GM23248 (cell line): ENCODE results near the gene RUNDC1. TPM values are rescaled to one million over a fixed set of nuclear protein-coding genes. Genes with fewer than 3 reads are reported as not detected.
"Not testable (repeated sequence)": the region's sequence is repeated elsewhere in the genome, so short reads cannot be mapped to it uniquely, and the experiment has no call there.

Experiments used
- DNase-seq: peaks from one replicate; pipeline ENCODE4 v3.0.0-alpha.2; 2015
- H2AFZ ChIP-seq: fragments of 200-600 bp; sonication (generic); 2 replicates; pipeline ENCODE4 v1.6.1; 2016; ENCODE audit warnings: antibody characterized with exemption
- H3F3A ChIP-seq: fragments of 200-600 bp; sonication (generic); 2 replicates; pipeline ENCODE4 v1.6.1; 2016; ENCODE audit warnings: mild to moderate bottlenecking, antibody characterized with exemption, mixed run types; ENCODE audit not compliant: insufficient read depth
- H3K27ac ChIP-seq: fragments of 200-600 bp; sonication (generic); 2 replicates; pipeline ENCODE4 v1.5.1; 2016; ENCODE audit warnings: mild to moderate bottlenecking
- H3K27me3 ChIP-seq: fragments of 200-600 bp; sonication (generic); replicated peaks from 2 replicates; pipeline ENCODE4 v1.6.1; 2016; ENCODE audit warnings: mild to moderate bottlenecking; ENCODE audit not compliant: insufficient read depth
- H3K36me3 ChIP-seq: fragments of 200-600 bp; sonication (generic); 2 replicates; pipeline ENCODE4 v1.6.1; 2016; ENCODE audit warnings: low read depth, mild to moderate bottlenecking
- H3K4me1 ChIP-seq: fragments of 200-600 bp; sonication (generic); 2 replicates; pipeline ENCODE4 v1.6.1; 2016; ENCODE audit warnings: mild to moderate bottlenecking; ENCODE audit not compliant: insufficient read depth
- H3K4me2 ChIP-seq: fragments of 200-600 bp; sonication (generic); one replicate; pipeline ENCODE4 v1.6.1; 2016; ENCODE audit warnings: mild to moderate bottlenecking; ENCODE audit not compliant: unreplicated experiment
- H3K4me3 ChIP-seq: fragments of 200-600 bp; sonication (generic); 2 replicates; pipeline ENCODE4 v1.5.1; 2016; ENCODE audit warnings: mild to moderate bottlenecking
- H3K79me2 ChIP-seq: fragments of 200-600 bp; sonication (generic); 2 replicates; pipeline ENCODE4 v1.6.1; 2016; ENCODE audit warnings: mild to moderate bottlenecking; ENCODE audit not compliant: insufficient read depth
- H3K9ac ChIP-seq: fragments of 200-600 bp; sonication (generic); 2 replicates; pipeline ENCODE4 v1.6.1; 2016; ENCODE audit warnings: mild to moderate bottlenecking
- H3K9me2 ChIP-seq: fragments of 200-600 bp; sonication (generic); 2 replicates; pipeline ENCODE4 v1.6.1; 2016; ENCODE audit warnings: mixed run types, mild to moderate bottlenecking, moderate library complexity; ENCODE audit not compliant: insufficient read depth
- H3K9me3 ChIP-seq: fragments of 200-600 bp; sonication (generic); one replicate; pipeline ENCODE4 v1.6.1; 2017; ENCODE audit warnings: low read depth
- H4K20me1 ChIP-seq: fragments of 200-600 bp; sonication (generic); 2 replicates; pipeline ENCODE4 v1.6.0; 2016; ENCODE audit not compliant: insufficient read depth
- EZH2 ChIP-seq: fragments of 200-600 bp; sonication (generic); IDR thresholded peaks from 2 replicates; pipeline ENCODE4 v1.6.1; 2018; ENCODE audit warnings: antibody characterized with exemption, mild to moderate bottlenecking; ENCODE audit not compliant: insufficient read depth, poor library complexity, severe bottlenecking
- EZH2phosphoT487 ChIP-seq: fragments of 200-600 bp; sonication (generic); IDR thresholded peaks from 2 replicates; pipeline ENCODE4 v1.6.1; 2018; ENCODE audit warnings: antibody characterized with exemption, moderate library complexity, mild to moderate bottlenecking, low read depth; ENCODE audit not compliant: insufficient read depth
- WGBS, 2 experiments: methylation state at CpG; one replicate each; pipeline ENCODE4 v1.1.6; 2015 to 2017; ENCODE audit warnings: low lambda C conversion rate in 2 of 2, low coverage in 1 of 2; ENCODE audit errors: missing lambda C conversion rate in 2 of 2; 5-methylcytosine and 5-hydroxymethylcytosine counted together
- in situ Hi-C: fragments of 300-500 bp; cut with MboI; formaldehyde crosslinking; loops from 2 replicates; pipeline ENCODE4 v1.15.0; 2020
- polyA plus RNA-seq: library from polyadenylated mRNA; unstranded; fragments of >200 nt; fragmentation: Nextera tagmentation; extraction: Ambion mirVana; gene quantifications from 2 replicates; pipeline ENCODE4 v1.2.1, GENCODE V29; 2016
- total RNA-seq: library from RNA; depleted of rRNA; stranded (reverse); fragments of >200 nt; shearing (Covaris generic); gene quantifications from 2 replicates; pipeline ENCODE4 v1.2.3, GENCODE V29; 2014

The RUNDC1 gene
- total and polyA plus RNA-seq, 2 experiments from 2014 or later, result 7.6 to 8.0 TPM

DNA sequence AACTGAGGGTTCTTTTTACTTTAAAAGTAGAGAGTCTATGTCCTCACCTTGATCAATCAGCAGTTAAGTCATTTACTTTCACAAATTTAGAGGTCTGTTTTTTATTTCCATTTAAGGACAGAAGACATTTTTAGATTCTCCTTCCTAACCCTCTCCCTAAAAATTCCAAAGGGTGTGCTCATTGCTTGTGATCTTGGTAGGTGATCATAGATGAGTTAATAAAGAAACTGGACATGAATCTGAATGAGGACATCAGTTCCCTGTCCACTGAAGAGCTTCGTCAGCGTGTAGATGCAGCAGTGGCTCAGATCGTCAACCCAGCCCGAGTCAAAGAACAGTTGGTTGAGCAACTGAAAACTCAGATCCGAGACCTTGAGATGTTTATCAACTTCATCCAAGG is 8.8 kb downstream of the RUNDC1 start:
- no peaks in the 10 kb centered on the region for H3K27me3 ChIP-seq
- H3F3A ChIP-seq, result peaks cover 41% of the 10 kb centered on the region
- H3K4me2 ChIP-seq, result peak overlapping the region; percentile 31
- in situ Hi-C loops, result no loop called here
- peaks cover 36% of the 10 kb centered on the region; the same call in 1 of the 2 replicates for H3K36me3 ChIP-seq
- no peak overlapping the region for H3K9ac ChIP-seq
- TF ChIP-seq EZH2phosphoT487 (no peak), EZH2 (no peak)
- peak; percentile 35 for DNase-seq
- H3K79me2 ChIP-seq, result peaks cover 22% of the 10 kb centered on the region
- H3K27ac ChIP-seq, result peak overlapping the region; percentile 84
- H3K4me1 ChIP-seq, result peaks cover 33% of the 10 kb centered on the region
- H3K9me2 ChIP-seq, result no peaks in the 10 kb centered on the region
- WGBS, 2 experiments, result 87 to 91% methylated on average over 5 of the region's 5 CpGs
- H3K4me3 ChIP-seq, result no peak overlapping the region
- H4K20me1 ChIP-seq, result no peaks in the 10 kb centered on the region
- H3K9me3 ChIP-seq, result no peaks in the 10 kb centered on the region
- no peak overlapping the region for H2AFZ ChIP-seq

GRCh38 chr17:42989726-42990652 is 9.6 kb downstream of the RUNDC1 start:
- in situ Hi-C loops, result no loop called here
- Histone ChIP-seq H3K9me2 (no peaks in the 10 kb centered on the region), H3K4me2 (peak overlapping the region; percentile 37), H3K36me3 (peaks cover 36% of the 10 kb centered on the region; the same call in 1 of the 2 replicates), H3K9ac (peak overlapping the region; percentile 31), H3K27me3 (no peaks in the 10 kb centered on the region), H3K4me1 (peaks cover 33% of the 10 kb centered on the region), H3K4me3 (no peak overlapping the region), H2AFZ (no peak overlapping the region), H3K79me2 (peaks cover 15% of the 10 kb centered on the region), H3K27ac (peak overlapping the region; percentile 84), H4K20me1 (no peaks in the 10 kb centered on the region), H3K9me3 (no peaks in the 10 kb centered on the region), H3F3A (peaks cover 41% of the 10 kb centered on the region)
- WGBS, 2 experiments, result 49 to 51% methylated on average over 6 of the region's 6 CpGs
- DNase-seq, result peak; percentile 86
- TF ChIP-seq EZH2phosphoT487, result no peak

- peak overlapping the region; percentile 84; the same call in 1 of the 2 replicates for H3K27ac ChIP-seq
Measured at GRCh38 chr17:42991471-42991870, 11.1 kb downstream of the RUNDC1 start.

DNA sequence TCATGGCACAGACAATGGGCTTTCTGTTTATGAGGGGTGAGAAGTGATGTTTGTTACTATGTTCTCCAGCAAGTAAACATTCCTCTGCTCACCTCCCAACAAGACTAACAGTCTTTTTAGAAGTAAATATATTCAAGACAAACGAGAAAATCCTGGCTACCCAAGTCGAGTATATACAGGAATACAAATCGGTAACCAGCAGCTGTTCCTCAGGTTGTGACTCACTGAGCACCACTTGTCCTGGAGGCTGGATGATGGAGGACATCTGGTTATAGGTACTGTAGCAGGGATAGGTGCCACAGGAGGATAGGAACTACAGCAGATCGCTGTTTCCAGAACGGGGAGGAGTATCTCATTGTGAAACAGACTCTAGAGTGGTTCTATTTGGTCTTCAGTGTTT is 12.5 kb downstream of the RUNDC1 start:
- Histone ChIP-seq H3K36me3 (peaks cover 32% of the 10 kb centered on the region; the same call in 1 of the 2 replicates), H3K4me2 (no peak overlapping the region), H4K20me1 (no peaks in the 10 kb centered on the region), H3K27me3 (no peaks in the 10 kb centered on the region), H3K27ac (no peak overlapping the region), H3K4me1 (peaks cover 37% of the 10 kb centered on the region), H2AFZ (no peak overlapping the region), H3K9ac (no peak overlapping the region), H3K79me2 (no peaks in the 10 kb centered on the region), H3K9me2 (no peaks in the 10 kb centered on the region), H3K9me3 (no peaks in the 10 kb centered on the region), H3F3A (peaks cover 39% of the 10 kb centered on the region), H3K4me3 (no peak overlapping the region)
- 88 to 93% methylated on average over 5 of the region's 5 CpGs for WGBS, 2 experiments
- in situ Hi-C loops, result no loop called here
- DNase-seq, result no peak
- TF ChIP-seq EZH2phosphoT487 (no peak), EZH2 (no peak)

More at GRCh38 chr17:42991471-42991870, 11.1 kb downstream of the RUNDC1 start:
- no peak for DNase-seq
- H4K20me1 ChIP-seq, result no peaks in the 10 kb centered on the region
- 89 to 97% methylated on average over 6 of the region's 6 CpGs for WGBS, 2 experiments
- no peak overlapping the region for H2AFZ ChIP-seq
- in situ Hi-C loops, result no loop called here
- H3K27me3 ChIP-seq, result no peaks in the 10 kb centered on the region
- no peak overlapping the region for H3K9ac ChIP-seq
- H3K4me3 ChIP-seq, result no peak overlapping the region
- no peak for TF ChIP-seq EZH2
- no peak for TF ChIP-seq EZH2phosphoT487
- no peaks in the 10 kb centered on the region for H3K9me3 ChIP-seq
- H3K36me3 ChIP-seq, result peaks cover 36% of the 10 kb centered on the region; the same call in 1 of the 2 replicates
- H3K4me1 ChIP-seq, result peaks cover 33% of the 10 kb centered on the region
- no peak overlapping the region for H3K4me2 ChIP-seq
- peaks cover 41% of the 10 kb centered on the region for H3F3A ChIP-seq
- H3K79me2 ChIP-seq, result no peaks in the 10 kb centered on the region
- H3K9me2 ChIP-seq, result no peaks in the 10 kb centered on the region

DNA sequence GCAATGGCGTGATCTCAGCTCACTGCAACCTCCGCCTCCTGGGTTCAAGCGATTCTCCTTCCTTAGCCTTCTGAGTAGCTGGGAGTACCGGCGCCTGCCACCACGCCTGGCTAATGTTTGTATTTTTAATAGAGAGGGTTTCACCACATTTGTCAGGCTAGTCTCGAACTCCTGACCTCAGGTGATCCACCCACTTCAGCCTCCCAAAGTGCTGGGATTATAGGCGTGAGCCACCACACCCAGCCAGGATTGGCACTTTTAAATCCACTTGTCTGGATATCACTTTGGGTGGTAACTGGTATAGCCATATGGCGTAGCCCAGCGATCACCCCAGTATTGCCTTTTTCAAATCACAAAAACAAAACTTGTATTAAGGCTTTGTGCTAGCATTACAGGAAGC is 13.5 kb downstream of the RUNDC1 start:
- Histone ChIP-seq H3K4me1 (peaks cover 31% of the 10 kb centered on the region), H3K36me3 (peaks cover 23% of the 10 kb centered on the region; the same call in 1 of the 2 replicates), H3F3A (peaks cover 35% of the 10 kb centered on the region)
- H3K4me3 ChIP-seq, H3K4me2 ChIP-seq, in situ Hi-C loops, H3K9me2 ChIP-seq, H3K79me2 ChIP-seq, H2AFZ ChIP-seq, H4K20me1 ChIP-seq, H3K9ac ChIP-seq, H3K9me3 ChIP-seq, H3K27ac ChIP-seq, H3K27me3 ChIP-seq, DNase-seq: not testable (repeated sequence)
- 85% methylated on average over 10 of the region's 10 CpGs for WGBS, 2 experiments
